ENCODE data around the gene BRAT1.

Gene BRAT1

DNA sequence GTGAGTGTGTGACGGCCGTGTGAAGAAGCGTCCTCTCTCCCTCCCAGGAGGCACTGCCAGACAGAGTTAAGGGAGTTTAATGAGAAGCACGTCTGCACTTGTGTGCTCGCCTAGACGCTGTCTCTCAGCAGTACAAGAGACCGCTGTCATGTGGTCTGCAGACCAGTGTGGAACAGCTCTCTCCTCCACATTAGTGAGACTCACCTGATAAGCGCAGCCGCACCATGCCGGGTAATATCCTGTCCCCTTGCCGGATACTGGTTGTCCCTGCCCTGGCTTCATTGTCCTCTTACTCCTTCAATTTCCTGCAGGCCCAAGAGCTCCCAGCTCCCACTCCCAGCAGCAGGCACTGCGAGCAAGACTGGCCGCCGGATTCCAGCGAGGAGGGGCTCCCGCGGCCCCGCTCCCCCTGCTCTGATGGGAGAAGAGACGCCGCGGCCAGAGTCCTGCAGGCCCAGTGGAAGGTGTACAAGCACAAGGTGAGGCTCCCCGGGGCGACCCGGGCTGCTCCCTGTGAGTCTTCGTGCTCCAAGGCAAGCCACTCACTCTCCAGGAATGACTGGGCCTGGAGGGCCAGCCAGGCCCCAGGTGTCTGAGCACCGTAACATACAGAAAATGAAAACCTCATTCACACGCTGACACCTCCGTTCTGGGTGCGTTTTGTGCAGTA is 43.0 kb upstream of the BRAT1 start:
- H3K4me3 ChIP-seq (ENCODE audit: low read depth, low read length): no peak overlapping the region
- TF ChIP-seq, protein P1, sequence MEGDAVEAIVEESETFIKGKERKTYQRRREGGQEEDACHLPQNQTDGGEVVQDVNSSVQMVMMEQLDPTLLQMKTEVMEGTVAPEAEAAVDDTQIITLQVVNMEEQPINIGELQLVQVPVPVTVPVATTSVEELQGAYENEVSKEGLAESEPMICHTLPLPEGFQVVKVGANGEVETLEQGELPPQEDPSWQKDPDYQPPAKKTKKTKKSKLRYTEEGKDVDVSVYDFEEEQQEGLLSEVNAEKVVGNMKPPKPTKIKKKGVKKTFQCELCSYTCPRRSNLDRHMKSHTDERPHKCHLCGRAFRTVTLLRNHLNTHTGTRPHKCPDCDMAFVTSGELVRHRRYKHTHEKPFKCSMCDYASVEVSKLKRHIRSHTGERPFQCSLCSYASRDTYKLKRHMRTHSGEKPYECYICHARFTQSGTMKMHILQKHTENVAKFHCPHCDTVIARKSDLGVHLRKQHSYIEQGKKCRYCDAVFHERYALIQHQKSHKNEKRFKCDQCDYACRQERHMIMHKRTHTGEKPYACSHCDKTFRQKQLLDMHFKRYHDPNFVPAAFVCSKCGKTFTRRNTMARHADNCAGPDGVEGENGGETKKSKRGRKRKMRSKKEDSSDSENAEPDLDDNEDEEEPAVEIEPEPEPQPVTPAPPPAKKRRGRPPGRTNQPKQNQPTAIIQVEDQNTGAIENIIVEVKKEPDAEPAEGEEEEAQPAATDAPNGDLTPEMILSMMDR (IDR thresholded peaks at IDR 0.05; ENCODE audit: low read depth, low read length): no peak

DNA sequence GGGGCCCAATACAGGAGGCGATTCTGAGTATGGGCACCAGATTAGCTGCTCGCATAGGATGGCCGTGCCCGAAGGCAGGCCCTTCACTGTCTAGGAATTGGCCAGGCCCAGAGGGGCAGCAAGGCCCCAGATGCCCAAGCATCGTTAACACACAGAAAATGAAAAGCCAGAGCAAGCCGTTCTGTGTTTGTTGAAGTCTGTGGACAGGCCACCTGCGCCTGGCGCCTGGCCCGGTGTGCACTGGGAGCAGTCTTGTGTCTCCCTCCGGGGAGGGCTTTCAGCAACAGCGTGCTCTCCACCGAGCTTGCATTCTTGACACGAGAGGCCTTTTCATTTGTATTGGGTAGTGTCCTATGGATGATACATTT is 41.9 kb upstream of the BRAT1 start:
- TF ChIP-seq, protein P1 (IDR thresholded peaks at IDR 0.05; ENCODE audit: low read depth, low read length): no peak
- no peak overlapping the region for H3K4me3 ChIP-seq (ENCODE audit: low read depth, low read length)

DNA sequence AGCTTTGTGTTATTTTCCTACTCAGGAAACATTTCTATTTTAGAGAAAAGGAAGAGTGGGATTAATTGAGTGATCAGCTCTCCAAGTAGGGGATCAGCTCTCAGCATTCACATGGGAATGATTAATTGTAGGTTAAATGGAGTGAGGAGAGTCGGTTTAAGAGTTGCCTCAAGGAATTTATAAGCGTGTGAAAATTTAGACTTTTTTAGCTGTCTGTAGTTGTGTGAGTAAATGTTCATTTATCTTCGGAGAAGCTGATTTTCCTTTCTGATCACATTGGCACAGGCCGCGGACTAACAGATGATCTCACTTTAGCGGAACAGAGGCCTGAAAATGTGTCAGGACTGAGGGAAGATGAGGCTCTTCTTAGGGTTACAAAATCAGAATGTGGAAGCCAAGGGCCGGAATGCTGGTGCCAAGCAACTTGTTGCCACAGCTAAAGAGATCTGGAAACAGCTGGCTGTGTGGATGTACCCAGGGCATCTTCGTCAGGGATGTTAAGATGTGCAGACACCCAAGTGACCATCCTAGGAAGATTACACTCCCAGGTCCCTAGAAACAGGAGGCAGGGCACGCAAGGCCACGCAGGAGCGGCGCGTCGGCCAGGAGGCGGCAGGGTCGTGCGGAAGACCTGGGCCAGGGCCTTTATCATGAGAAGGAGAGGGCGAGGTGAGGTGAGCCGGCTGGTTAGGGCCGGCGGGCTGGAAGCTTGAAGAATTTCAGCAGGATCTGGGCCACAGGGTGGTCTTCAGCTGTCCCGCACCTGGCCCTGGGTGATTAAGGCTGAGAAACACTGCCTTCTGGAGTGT is 41.3 kb upstream of the BRAT1 start:
- TF ChIP-seq, protein P1 (IDR thresholded peaks at IDR 0.05; ENCODE audit: low read depth, low read length): no peak

DNA sequence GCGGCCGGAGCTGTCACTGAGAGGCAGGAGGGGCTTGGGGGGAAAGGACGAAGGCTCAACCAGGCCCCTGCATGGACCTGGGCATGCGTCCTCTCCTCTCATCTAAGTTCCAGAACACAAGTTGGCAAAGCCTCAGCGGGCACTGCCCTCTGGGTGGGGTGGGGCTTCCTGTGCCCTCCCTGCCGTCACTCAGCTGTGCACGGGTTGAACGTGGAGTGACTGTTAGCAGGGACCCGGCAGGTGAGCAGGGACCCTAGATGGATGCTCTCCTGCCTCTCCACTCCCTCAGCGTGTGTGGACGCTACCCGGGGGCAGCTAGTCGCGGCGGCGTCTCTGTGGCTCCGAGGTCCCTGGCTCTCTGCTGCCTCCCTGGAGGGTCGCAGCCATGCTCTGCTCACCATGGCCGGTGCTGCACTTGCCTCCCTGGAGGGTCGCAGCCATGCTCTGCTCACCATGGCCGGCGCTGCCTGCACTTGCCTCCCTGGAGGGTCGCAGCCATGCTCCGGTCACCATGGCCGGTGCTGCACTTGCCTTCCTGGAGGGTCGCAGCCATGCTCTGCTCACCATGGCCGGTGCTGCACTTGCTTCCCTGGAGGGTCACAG is 40.0 kb upstream of the BRAT1 start:
- H3K4me3 ChIP-seq (ENCODE audit: low read depth, low read length): no peak overlapping the region
- TF ChIP-seq, protein P1 (IDR thresholded peaks at IDR 0.05; ENCODE audit: low read depth, low read length): no peak

More for the DNA sequence above, 41.3 kb upstream of the BRAT1 start:
- H3K4me3 ChIP-seq (ENCODE audit: low read depth, low read length): no peak overlapping the region

DNA sequence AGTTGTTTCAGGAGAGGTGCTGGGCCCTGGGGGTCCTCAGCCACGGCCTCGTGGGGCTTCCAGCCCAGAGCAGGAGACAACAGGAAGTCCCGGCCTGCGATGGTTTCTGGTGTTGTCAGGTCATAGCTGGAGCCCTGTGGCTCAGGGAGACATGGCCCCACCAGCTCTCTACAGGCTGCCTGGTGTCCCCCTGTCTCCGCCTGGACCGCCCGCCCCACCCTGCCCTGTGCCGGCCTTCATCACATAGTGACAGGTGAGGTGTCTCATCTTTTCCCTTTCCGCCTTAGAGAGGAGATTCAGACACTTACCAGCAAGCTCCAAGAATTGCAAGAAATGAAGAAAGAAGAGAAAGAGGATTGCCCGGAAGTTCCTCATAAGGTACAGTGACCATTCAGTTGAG is 39.3 kb upstream of the BRAT1 start:
- TF ChIP-seq, protein P1 (IDR thresholded peaks at IDR 0.05; ENCODE audit: low read depth, low read length): no peak
- H3K4me3 ChIP-seq (ENCODE audit: low read depth, low read length): no peak overlapping the region

DNA sequence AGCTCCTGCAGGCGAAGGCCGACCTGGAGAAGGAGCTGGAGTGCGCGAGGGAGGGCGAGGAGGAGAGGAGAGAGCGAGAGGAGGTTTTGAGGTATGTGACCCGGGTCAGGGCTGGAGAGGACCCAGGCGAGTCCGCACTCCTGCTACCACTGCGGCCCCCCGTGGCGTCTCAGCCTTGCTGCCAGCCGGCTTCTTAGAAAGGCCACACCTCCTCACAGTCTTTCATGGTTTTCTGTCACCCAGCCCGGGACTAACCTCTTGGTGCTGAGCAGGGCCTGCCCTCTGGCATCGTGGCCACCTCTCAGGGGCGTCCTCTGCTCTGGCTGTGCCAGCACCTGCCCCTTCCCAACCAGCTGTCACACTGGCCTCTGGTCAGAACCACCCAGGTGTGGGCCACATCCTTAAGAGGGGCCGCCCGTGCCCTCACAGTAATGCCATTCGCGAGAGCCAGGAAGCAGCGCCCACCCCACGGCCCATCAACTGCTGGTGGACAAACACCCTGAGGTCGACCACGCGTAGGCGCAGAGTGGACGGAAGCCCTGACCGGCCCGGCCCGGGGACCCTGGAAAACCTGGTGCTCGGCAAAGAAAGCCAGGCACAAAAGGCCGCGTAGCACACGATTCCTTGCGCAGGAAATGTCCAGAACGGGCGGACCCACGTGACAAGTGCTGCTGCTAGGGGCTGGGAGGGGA is 37.9 kb upstream of the BRAT1 start:
- no peak overlapping the region for H3K4me3 ChIP-seq (ENCODE audit: low read depth, low read length)
- TF ChIP-seq, protein P1 (IDR thresholded peaks at IDR 0.05; ENCODE audit: low read depth, low read length): no peak

Measured in WI38 (cell line).